Nucleus accumbens (tissue), 56 donors: ENCODE results near the gene TUT1.
"Not testable (repeated sequence)": the region's sequence is repeated elsewhere in the genome, so short reads cannot be mapped to it uniquely, and the experiment has no call there.

Experiments
- DNase-seq, 56 donors: peaks; one replicate each; lab custom pipeline; 2025; lab: John Stamatoyannopoulos, UW

Gene TUT1

GRCh38 chr11:62605902-62606301 lies 14.6 kb upstream of the TUT1 start:
- DNase-seq: no peak

GRCh38 chr11:62605467-62605866 lies 14.1 kb upstream of the TUT1 start:
- DNase-seq: no peak

GRCh38 chr11:62604460-62605120 lies 13.3 kb upstream of the TUT1 start:
- peak in 3 of 56 donors; percentile 2 to 23 (median 7) for DNase-seq

- DNase-seq: no peak
Measured at GRCh38 chr11:62603776-62604299, 12.5 kb upstream of the TUT1 start.

- no peak for DNase-seq
Measured at GRCh38 chr11:62603072-62603408, 11.7 kb upstream of the TUT1 start.

- peak in 50 of 56 donors; percentile 14 to 88 (median 75) for DNase-seq
Measured at GRCh38 chr11:62602141-62603071, 11.1 kb upstream of the TUT1 start.

GRCh38 chr11:62601372-62602140 lies 10.2 kb upstream of the TUT1 start, which contains the start of gene MTA2:
MTA2 (minus strand) TSS chr11:62601865; CDS start chr11:62601450, 415 bp downstream.
- DNase-seq: peak; percentile 78 to 98 (median 96)

- DNase-seq: peak in 7 of 56 donors; percentile 34 to 62 (median 49)
Measured at GRCh38 chr11:62601122-62601371, 9.7 kb upstream of the TUT1 start.

- DNase-seq: no peak
Measured at GRCh38 chr11:62600367-62601121, 9.2 kb upstream of the TUT1 start.

- DNase-seq: no peak
Measured at GRCh38 chr11:62599901-62600300, 8.6 kb upstream of the TUT1 start.

- DNase-seq: peak in 54 of 56 donors; percentile 31 to 94 (median 84)
Measured at GRCh38 chr11:62599069-62599696, 7.9 kb upstream of the TUT1 start.

GRCh38 chr11:62595124-62595523 lies 3.8 kb upstream of the TUT1 start:
- DNase-seq: no peak

- DNase-seq: peak in 47 of 56 donors; percentile 15 to 82 (median 44)
Measured at GRCh38 chr11:62593434-62594044, 2.2 kb upstream of the TUT1 start.

- DNase-seq: peak in 41 of 56 donors; percentile 15 to 74 (median 42)
Measured at GRCh38 chr11:62592989-62593421, 1.7 kb upstream of the TUT1 start.

GRCh38 chr11:62592146-62592815 lies 958 bp upstream of the TUT1 start:
- peak in 3 of 56 donors; percentile 42 to 73 (median 63) for DNase-seq

GRCh38 chr11:62588966-62589637 lies 2.2 kb downstream of the TUT1 start:
- peak in 16 of 56 donors; percentile 4 to 53 (median 14) for DNase-seq

GRCh38 chr11:62585356-62585755 lies 6.0 kb downstream of the TUT1 start:
- DNase-seq: not testable (repeated sequence)

- not testable (repeated sequence) for DNase-seq
Measured at GRCh38 chr11:62581735-62582134, 9.6 kb downstream of the TUT1 start.
